ENCODE data around the gene KLK11.

KLK11 gene

GRCh38 chr19:51065221-51065960 is 39.0 kb upstream of the KLK11 start:
- Histone ChIP-seq H3K79me1 (ENCODE audit: low read length) (no peaks in the 10 kb centered on the region), H3K36me3 (ENCODE audit: control insufficient read depth, insufficient read depth, low read length) (no peaks in the 10 kb centered on the region), H2AK5ac (ENCODE audit: low read length) (no peak overlapping the region), H3K27me3 (ENCODE audit: insufficient read depth, low read length, poor library complexity) (no peaks in the 10 kb centered on the region), H3K9ac (ENCODE audit: low read length) (peak overlapping the region; percentile 66), H2BK15ac (replicated peaks; ENCODE audit: low read depth) (no peak overlapping the region), H3K4me3 (ENCODE audit: low read length) (peak overlapping the region; percentile 40), H3K4me1 (ENCODE audit: control insufficient read depth, low read depth, low read length) (no peaks in the 10 kb centered on the region), H3K23ac (ENCODE audit: low read length) (no peak overlapping the region), H2BK120ac (ENCODE audit: low read depth, low read length) (no peak overlapping the region), H2BK5ac (ENCODE audit: low read length) (no peak overlapping the region), H3K4me2 (ENCODE audit: low read length) (peak overlapping the region; percentile 63), H3K18ac (ENCODE audit: low read length) (no peak overlapping the region), H4K8ac (ENCODE audit: low read depth, low read length) (no peak overlapping the region), H3K56ac (ENCODE audit: low read length) (peak overlapping the region; percentile 78), H4K5ac (ENCODE audit: low read length) (no peak overlapping the region), H3K4ac (ENCODE audit: low read depth, low read length) (no peak overlapping the region), H3K27ac (ENCODE audit: low read depth, low read length) (no peak overlapping the region), H3K79me2 (ENCODE audit: control insufficient read depth, insufficient read depth, low read length) (no peaks in the 10 kb centered on the region)
- no CpG with 5 or more reads among the region's 25 CpGs for WGBS (ENCODE audit: extremely low coverage, insufficient coverage, low lambda C conversion rate)
- DNase-seq = peak; percentile 42

- Histone ChIP-seq H2BK120ac (ENCODE audit: low read depth, low read length) (no peak within 1 kb of the TSS), H3K27ac (ENCODE audit: low read depth, low read length) (no peak within 1 kb of the TSS), H2BK5ac (ENCODE audit: low read length) (no peak within 1 kb of the TSS), H3K79me1 (ENCODE audit: low read length) (no peaks in the 10 kb centered on the region), H3K18ac (ENCODE audit: low read length) (no peak within 1 kb of the TSS), H3K27me3 (ENCODE audit: insufficient read depth, low read length, poor library complexity) (no peaks in the 10 kb centered on the region), H3K23ac (ENCODE audit: low read length) (no peak within 1 kb of the TSS), H4K8ac (ENCODE audit: low read depth, low read length) (no peak within 1 kb of the TSS), H3K56ac (ENCODE audit: low read length) (peak within 1 kb of the TSS; percentile 78), H3K9ac (ENCODE audit: low read length) (peak within 1 kb of the TSS; percentile 66), H4K5ac (ENCODE audit: low read length) (no peak within 1 kb of the TSS), H2BK15ac (replicated peaks; ENCODE audit: low read depth) (no peak within 1 kb of the TSS), H3K4ac (ENCODE audit: low read depth, low read length) (no peak within 1 kb of the TSS), H3K4me2 (ENCODE audit: low read length) (peak within 1 kb of the TSS; percentile 63), H3K4me1 (ENCODE audit: control insufficient read depth, low read depth, low read length) (no peaks in the 10 kb centered on the region), H3K79me2 (ENCODE audit: control insufficient read depth, insufficient read depth, low read length) (no peaks in the 10 kb centered on the region), H3K36me3 (ENCODE audit: control insufficient read depth, insufficient read depth, low read length) (no peaks in the 10 kb centered on the region), H3K4me3 (ENCODE audit: low read length) (peak within 1 kb of the TSS; percentile 40), H2AK5ac (ENCODE audit: low read length) (no peak within 1 kb of the TSS)
- WGBS (ENCODE audit: extremely low coverage, insufficient coverage, low lambda C conversion rate) = no CpG with 5 or more reads among the region's 38 CpGs
- peak; percentile 84 for DNase-seq
Measured at GRCh38 chr19:51064534-51065220, 38.3 kb upstream of the KLK11 start, which contains the start of gene KLK13. TSS of gene KLK13 (minus strand) at chr19:51065092. CDS start at chr19:51065067, 25 bp downstream.

- no peak for DNase-seq
- Histone ChIP-seq H3K4me3 (ENCODE audit: low read length) (no peak overlapping the region), H3K56ac (ENCODE audit: low read length) (no peak overlapping the region), H3K18ac (ENCODE audit: low read length) (no peak overlapping the region), H4K5ac (ENCODE audit: low read length) (no peak overlapping the region), H2BK15ac (replicated peaks; ENCODE audit: low read depth) (no peak overlapping the region), H3K36me3 (ENCODE audit: control insufficient read depth, insufficient read depth, low read length) (no peaks in the 10 kb centered on the region), H2BK120ac (ENCODE audit: low read depth, low read length) (no peak overlapping the region), H3K9ac (ENCODE audit: low read length) (no peak overlapping the region), H3K79me2 (ENCODE audit: control insufficient read depth, insufficient read depth, low read length) (no peaks in the 10 kb centered on the region), H3K27me3 (ENCODE audit: insufficient read depth, low read length, poor library complexity) (no peaks in the 10 kb centered on the region), H3K23ac (ENCODE audit: low read length) (no peak overlapping the region), H3K4me2 (ENCODE audit: low read length) (no peak overlapping the region), H3K4ac (ENCODE audit: low read depth, low read length) (no peak overlapping the region), H3K27ac (ENCODE audit: low read depth, low read length) (no peak overlapping the region), H3K4me1 (ENCODE audit: control insufficient read depth, low read depth, low read length) (no peaks in the 10 kb centered on the region), H3K79me1 (ENCODE audit: low read length) (no peaks in the 10 kb centered on the region), H4K8ac (ENCODE audit: low read depth, low read length) (no peak overlapping the region), H2AK5ac (ENCODE audit: low read length) (no peak overlapping the region), H2BK5ac (ENCODE audit: low read length) (no peak overlapping the region)
- WGBS (ENCODE audit: extremely low coverage, insufficient coverage, low lambda C conversion rate) = no CpG with 5 or more reads among the region's 7 CpGs
Measured at GRCh38 chr19:51063664-51064063, 37.2 kb upstream of the KLK11 start.

GRCh38 chr19:51060973-51061372 is 34.6 kb upstream of the KLK11 start:
- H3K79me2 ChIP-seq (ENCODE audit: control insufficient read depth, insufficient read depth, low read length) = no peaks in the 10 kb centered on the region
- no CpG with 5 or more reads among the region's 1 CpG for WGBS (ENCODE audit: extremely low coverage, insufficient coverage, low lambda C conversion rate)

GRCh38 chr19:51060336-51060735 is 33.9 kb upstream of the KLK11 start:
- Histone ChIP-seq H3K27ac (ENCODE audit: low read depth, low read length) (no peak overlapping the region), H4K5ac (ENCODE audit: low read length) (no peak overlapping the region), H3K9ac (ENCODE audit: low read length) (no peak overlapping the region), H3K56ac (ENCODE audit: low read length) (no peak overlapping the region), H3K4me2 (ENCODE audit: low read length) (no peak overlapping the region), H3K23ac (ENCODE audit: low read length) (no peak overlapping the region), H3K4me1 (ENCODE audit: control insufficient read depth, low read depth, low read length) (no peaks in the 10 kb centered on the region), H4K8ac (ENCODE audit: low read depth, low read length) (no peak overlapping the region), H3K79me2 (ENCODE audit: control insufficient read depth, insufficient read depth, low read length) (no peaks in the 10 kb centered on the region), H2BK5ac (ENCODE audit: low read length) (no peak overlapping the region), H3K18ac (ENCODE audit: low read length) (no peak overlapping the region), H3K4ac (ENCODE audit: low read depth, low read length) (no peak overlapping the region), H3K27me3 (ENCODE audit: insufficient read depth, low read length, poor library complexity) (no peaks in the 10 kb centered on the region), H2BK15ac (replicated peaks; ENCODE audit: low read depth) (no peak overlapping the region), H3K79me1 (ENCODE audit: low read length) (no peaks in the 10 kb centered on the region), H2AK5ac (ENCODE audit: low read length) (no peak overlapping the region), H3K36me3 (ENCODE audit: control insufficient read depth, insufficient read depth, low read length) (no peaks in the 10 kb centered on the region), H2BK120ac (ENCODE audit: low read depth, low read length) (no peak overlapping the region), H3K4me3 (ENCODE audit: low read length) (no peak overlapping the region)
- DNase-seq = no peak
- WGBS (ENCODE audit: extremely low coverage, insufficient coverage, low lambda C conversion rate) = no CpG with 5 or more reads among the region's 4 CpGs

More at GRCh38 chr19:51060973-51061372, 34.6 kb upstream of the KLK11 start:
- Histone ChIP-seq H3K27me3 (ENCODE audit: insufficient read depth, low read length, poor library complexity) (no peaks in the 10 kb centered on the region), H3K4me1 (ENCODE audit: control insufficient read depth, low read depth, low read length) (no peaks in the 10 kb centered on the region), H2AK5ac (ENCODE audit: low read length) (no peak overlapping the region), H3K27ac (ENCODE audit: low read depth, low read length) (no peak overlapping the region), H3K9ac (ENCODE audit: low read length) (no peak overlapping the region), H3K4me2 (ENCODE audit: low read length) (no peak overlapping the region), H3K23ac (ENCODE audit: low read length) (no peak overlapping the region), H4K5ac (ENCODE audit: low read length) (no peak overlapping the region), H2BK120ac (ENCODE audit: low read depth, low read length) (no peak overlapping the region), H3K36me3 (ENCODE audit: control insufficient read depth, insufficient read depth, low read length) (no peaks in the 10 kb centered on the region), H3K56ac (ENCODE audit: low read length) (no peak overlapping the region), H3K18ac (ENCODE audit: low read length) (no peak overlapping the region), H3K4ac (ENCODE audit: low read depth, low read length) (no peak overlapping the region), H2BK5ac (ENCODE audit: low read length) (no peak overlapping the region), H2BK15ac (replicated peaks; ENCODE audit: low read depth) (no peak overlapping the region), H4K8ac (ENCODE audit: low read depth, low read length) (no peak overlapping the region), H3K79me1 (ENCODE audit: low read length) (no peaks in the 10 kb centered on the region), H3K4me3 (ENCODE audit: low read length) (no peak overlapping the region)
- no peak for DNase-seq
